Left ventricle myocardium superior (tissue), 1 donor: ENCODE measurements around the gene FRZB. TPM values are rescaled to one million over a fixed set of nuclear protein-coding genes. Genes with fewer than 3 reads are reported as not detected.
"Not testable (repeated sequence)": the region's sequence is repeated elsewhere in the genome, so short reads cannot be mapped to it uniquely, and the experiment has no call there.

ENCODE experiments used
- ATAC-seq: fragments of 200-7000 bp; cut with Tn5 transposase; one replicate; pipeline ENCODE4 v1.9.1; 2020; ENCODE audit warnings: mild to moderate bottlenecking, moderate library complexity
- DNase-seq: peaks from one replicate; pipeline ENCODE4 v3.0.0-alpha.2; 2020
- intact Hi-C: fragments of 100-400 bp; cut with micrococcal nuclease; formaldehyde crosslinking; loops from one replicate; pipeline ENCODE4 v1.11.0; 2022
- total RNA-seq: library from RNA; stranded (reverse); fragmentation: NEBNext Ultra II Directional; extraction: Animal tissue kit (Norgen Biotek cat#: 25700); gene quantifications from one replicate; pipeline ENCODE4 v1.2.1, GENCODE V29; 2021
- donor health status: DM: no; HTN: yes; CAD: no; lungs with severe emphysema.

The FRZB gene
- total RNA-seq, 1 donor from 2014 or later, result 1.1 TPM

GRCh38 chr2:182893035-182893434, 26.6 kb upstream of the FRZB start:
- intact Hi-C loops, ATAC-seq, DNase-seq: not testable (repeated sequence)

DNA sequence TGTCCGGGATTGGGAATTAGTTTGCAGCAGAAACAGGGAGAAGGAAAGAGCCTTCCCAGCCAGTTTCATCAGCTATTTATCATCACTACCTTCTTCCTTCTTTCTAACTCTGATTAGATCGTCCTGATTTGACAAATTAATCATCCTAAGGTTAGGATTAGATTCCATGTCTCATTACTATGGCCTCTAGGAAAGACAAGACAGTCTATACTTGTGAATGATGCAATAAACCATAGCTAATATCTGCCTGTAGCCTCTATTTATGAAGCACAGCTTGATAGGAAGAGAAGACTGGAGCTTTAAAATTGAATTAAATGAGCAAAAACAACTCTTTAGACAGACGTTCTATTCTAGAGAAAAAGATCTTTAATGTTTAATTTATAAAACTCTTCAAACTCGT, 25.2 kb upstream of the FRZB start:
- intact Hi-C loops, result no loop called here
- DNase-seq (no peak), ATAC-seq (no peak)

DNA sequence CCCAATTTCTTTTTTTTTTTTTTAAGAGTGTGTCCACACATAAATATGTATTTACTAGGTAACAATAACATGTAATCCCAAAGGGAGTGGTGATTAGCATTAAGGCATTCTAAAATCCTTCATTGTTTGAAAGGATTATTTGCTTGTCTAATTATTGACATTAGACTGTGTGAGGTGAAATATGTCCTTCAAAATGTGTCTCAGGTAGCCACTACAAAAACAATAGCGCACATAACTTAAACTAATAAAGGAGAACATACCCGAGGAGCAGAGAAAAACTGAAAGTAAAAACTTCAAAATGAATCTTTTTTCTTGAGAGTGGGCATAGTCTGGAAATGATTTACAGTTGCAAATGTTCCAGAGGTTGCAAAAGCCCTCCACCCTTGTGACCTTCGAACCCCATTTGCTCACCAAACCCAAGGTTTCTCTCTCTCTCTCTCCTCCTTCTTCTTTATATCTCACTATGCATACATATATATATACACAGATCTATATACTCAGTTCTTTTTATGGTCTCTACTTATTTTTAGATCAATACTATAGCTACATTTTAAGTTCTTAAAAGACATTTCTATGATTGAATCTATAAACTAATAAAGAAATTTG, 24.4 kb upstream of the FRZB start:
- ATAC-seq (no peak), DNase-seq (no peak)
- intact Hi-C loops, result no loop called here

GRCh38 chr2:182890305-182890704, 23.9 kb upstream of the FRZB start:
- no peak for DNase-seq
- intact Hi-C loops, result no loop called here
- ATAC-seq, result no peak

- DNase-seq (no peak), ATAC-seq (no peak)
- intact Hi-C loops, result no loop called here
Observed at GRCh38 chr2:182887753-182888415, 21.4 kb upstream of the FRZB start.

- no peak for DNase-seq
- intact Hi-C loops, result no loop called here
- ATAC-seq, result no peak
Observed at GRCh38 chr2:182887093-182887492, 20.7 kb upstream of the FRZB start.

DNA sequence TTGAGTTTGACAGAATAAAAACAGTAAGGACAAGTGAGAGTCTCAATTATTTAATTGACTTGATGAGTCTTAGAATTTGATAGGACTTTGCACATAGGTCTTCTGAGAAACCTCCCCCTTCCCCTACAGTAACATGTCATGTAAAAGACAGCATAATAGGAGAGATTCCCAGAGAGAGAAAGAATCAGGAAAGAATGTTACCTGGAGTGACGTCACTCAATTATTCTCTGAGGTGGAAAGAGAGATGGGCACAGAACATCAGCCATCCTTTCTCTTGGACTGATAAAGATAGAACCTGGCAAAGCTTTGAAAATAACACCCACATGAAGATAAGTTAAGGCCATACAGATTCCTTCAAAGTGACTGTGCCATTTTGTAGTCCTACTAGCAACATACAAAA, 19.3 kb upstream of the FRZB start:
- intact Hi-C loops, result no loop called here
- no peak for ATAC-seq
- no peak for DNase-seq

DNA sequence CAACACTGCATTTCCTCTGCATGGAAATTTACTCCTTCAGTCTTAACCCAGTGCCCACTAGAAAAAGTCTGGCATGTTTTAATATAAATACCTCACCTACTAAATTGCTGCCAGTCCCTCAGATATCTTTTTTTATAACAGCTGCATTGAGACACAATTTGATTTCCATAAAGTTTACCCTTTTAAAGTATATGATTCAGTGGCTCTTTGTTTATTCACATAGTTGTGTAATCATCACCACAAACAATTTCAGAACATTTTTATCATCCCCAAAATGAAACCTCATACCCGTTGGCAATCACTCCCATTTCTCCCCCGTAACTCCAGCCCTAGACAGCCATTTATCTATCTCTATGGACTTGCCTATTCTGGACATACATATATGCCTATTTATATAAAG, 17.0 kb upstream of the FRZB start:
- DNase-seq (no peak), ATAC-seq (no peak)
- intact Hi-C loops, result no loop called here

DNA sequence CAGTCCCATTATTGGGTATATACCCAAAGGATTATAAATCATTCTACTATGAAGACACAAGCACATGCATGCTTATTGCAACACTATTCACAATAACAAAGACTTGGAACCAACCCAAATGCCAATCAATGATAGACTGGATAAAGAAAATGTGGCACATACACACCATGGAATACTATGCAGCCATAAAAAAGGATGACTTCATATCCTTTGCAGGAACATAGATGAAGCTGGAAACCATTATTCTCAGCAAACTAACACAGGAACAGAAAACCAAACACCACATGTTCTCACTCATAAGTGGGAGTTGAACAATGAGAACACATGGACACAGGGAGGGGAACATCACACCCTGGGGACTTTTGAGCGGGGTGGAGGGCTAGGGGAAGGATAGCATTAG, 13.7 kb upstream of the FRZB start:
- ATAC-seq, intact Hi-C loops, DNase-seq: not testable (repeated sequence)

DNA sequence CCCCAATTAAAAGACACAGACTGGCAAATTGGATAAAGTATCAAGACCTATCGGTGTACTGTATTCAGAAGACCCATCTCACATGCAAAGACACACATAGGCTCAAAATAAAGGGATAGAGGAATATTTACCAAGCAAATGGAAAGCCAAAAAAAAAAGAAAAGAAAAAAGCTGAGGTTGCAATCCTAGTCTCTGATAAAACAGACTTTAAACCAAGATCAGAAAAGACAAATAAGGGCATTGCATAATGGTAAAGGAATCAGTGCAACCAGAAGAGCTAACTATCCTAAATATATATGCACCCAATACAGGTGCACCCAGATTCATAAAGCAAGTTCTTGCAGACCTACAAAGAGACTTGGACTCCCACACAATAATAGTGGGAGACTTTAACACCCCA, 10.2 kb upstream of the FRZB start:
- intact Hi-C loops, ATAC-seq, DNase-seq: not testable (repeated sequence)

DNA sequence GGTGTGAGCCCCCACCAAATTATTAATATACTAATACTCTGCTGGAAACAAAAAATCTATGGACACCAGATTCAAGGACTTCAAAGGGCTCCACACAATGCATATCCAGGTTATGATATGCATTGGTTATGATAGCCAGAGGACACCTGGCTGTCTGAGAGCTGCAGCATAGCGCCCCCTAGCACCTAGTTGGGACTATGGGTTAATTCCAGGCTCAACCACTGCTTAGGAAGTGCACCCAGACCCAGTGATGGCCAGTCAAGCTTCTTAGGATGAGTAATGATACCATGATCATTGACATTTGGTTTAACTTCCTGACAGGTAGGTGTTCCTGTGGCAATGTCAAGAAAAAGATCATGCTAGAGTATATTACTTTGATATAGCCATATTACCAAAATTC, 3.8 kb upstream of the FRZB start:
- intact Hi-C loops, result no loop called here
- DNase-seq, result no peak
- ATAC-seq, result no peak

GRCh38 chr2:182868054-182868796, 1.8 kb upstream of the FRZB start:
- ATAC-seq, result no peak
- intact Hi-C loops, result no loop called here
- DNase-seq, result no peak

DNA sequence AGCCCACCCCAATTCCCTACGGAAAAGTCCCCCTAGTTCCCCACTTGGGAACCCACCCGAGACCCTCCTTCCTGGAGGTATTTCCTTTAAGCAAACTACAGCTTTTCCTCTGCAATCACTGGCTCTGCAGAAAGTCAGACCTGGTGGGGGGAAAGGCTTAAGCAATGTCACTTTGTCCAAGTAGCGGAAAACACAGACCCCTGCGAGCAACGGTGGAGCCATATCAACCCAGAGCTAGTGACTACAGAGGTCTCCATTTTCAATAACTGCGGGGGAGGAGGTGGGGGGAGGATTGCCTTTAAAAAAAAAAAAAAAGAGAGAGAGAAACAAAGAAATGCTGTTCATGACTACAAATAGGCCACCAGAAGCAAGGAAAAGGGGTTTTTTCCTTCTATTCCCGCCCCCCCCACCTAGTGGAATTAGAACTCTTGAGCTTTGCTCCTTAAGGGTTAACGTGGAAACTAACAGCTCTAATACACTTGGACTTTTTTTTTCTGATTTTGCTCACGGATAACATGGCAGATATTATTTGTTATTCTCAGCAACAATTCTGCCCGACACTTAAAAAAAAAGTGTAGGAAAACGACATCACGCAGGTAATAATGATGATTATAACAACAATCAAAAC, 1.1 kb upstream of the FRZB start:
- intact Hi-C loops, result no loop called here
- ATAC-seq, result no peak
- DNase-seq, result no peak

GRCh38 chr2:182866095-182866460, 359 bp downstream of the FRZB start:
- peak; percentile 64 for ATAC-seq
- DNase-seq, result peak; percentile 45
- intact Hi-C loops, result no loop called here

DNA sequence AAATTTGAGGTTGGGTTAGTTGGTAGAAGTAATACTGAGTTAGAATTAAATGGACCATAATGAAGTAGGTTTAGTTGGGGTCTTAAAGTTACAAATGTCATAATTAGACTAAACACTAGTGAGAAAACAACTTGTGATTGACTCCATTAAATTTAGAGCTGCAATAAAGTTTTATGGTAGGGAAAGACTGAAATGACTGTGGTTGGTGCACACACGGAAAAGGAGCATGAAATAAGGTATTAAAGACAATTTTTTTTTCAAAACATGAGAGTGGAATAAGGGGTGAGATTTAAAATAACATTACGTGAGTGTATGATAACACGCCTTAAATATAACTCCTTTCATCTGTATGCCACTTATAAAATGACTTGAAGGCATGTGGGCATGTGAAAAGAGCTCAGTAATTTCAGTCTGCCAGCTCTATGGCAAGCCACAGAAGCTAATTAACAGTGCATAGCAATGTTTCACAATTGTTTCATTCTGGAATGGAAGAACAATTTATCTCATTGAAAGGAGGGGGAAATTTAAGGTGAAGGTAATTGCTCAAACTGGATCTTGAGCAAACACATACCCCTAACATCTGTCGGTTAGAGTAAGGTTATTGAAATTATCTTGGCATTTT, 1.4 kb downstream of the FRZB start:
- intact Hi-C loops, result no loop called here
- ATAC-seq, result no peak
- DNase-seq, result no peak

GRCh38 chr2:182863642-182864041, 2.8 kb downstream of the FRZB start:
- ATAC-seq (no peak), DNase-seq (no peak)
- intact Hi-C loops, result no loop called here

DNA sequence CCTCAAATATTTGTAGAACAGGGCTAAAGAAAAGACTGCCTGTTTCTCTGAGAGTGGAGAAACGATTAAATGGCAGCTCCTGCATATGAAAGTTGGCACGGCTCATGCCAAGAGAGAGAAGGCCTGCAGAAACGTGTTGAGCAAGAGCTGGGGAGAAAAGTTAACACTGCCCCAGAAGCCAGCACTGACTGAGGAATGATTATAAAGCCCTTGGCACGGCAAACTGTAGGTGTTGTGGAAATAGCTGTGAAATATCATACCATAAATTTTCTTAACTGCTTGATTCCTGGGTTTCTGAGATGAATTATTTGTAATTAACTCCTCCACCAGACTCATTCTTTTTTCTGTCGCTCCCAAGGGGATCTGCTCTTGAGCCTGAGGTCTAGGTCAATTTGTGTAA, 4.3 kb downstream of the FRZB start:
- ATAC-seq (no peak), DNase-seq (no peak)
- intact Hi-C loops, result no loop called here

DNA sequence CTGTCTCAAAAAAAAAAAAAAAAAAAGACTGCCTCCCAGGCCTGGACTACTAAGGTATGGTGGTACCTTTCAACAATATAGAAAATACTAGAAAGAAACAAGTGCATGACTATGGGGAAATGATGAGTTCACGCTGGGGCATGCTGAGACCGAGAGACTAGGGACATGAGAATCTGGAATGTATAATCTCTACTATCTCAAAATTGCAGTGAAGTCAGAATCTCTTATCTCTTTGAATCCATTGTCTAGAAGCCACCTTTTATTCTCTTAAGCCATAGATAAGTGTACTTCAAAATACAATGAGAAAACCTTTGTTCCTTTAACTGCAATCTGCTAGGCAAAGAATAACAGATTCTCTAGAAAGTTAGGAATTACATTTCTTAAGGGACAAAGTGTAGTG, 5.6 kb downstream of the FRZB start:
- DNase-seq (no peak), ATAC-seq (no peak)
- intact Hi-C loops, result no loop called here

DNA sequence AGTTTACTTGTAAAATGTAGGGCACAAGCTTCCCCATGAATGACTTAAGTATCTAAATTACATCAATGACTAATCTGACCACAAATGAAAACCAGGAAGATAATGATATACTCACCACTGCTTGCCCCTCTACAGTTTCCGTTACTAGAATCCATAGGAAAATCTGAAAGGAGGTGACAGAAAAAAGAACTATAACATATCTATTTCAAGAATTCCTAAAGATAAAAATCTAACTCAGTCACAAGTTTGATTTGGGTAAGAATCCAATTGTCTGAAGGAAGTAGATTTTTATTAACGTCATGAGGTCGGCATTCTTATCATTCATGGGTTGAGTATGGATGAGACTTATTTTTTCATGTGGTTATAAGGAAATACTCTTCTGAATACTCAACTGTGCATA, 7.8 kb downstream of the FRZB start:
- intact Hi-C loops, result no loop called here
- ATAC-seq, result no peak
- no peak for DNase-seq

GRCh38 chr2:182855376-182855775, 11.1 kb downstream of the FRZB start:
- DNase-seq (no peak), ATAC-seq (no peak)
- intact Hi-C loops, result no loop called here
